Psoas muscle (tissue), 8 donors: Measurements from ENCODE around the gene ZC3H10. TPM values are rescaled to one million over a fixed set of nuclear protein-coding genes. Genes with fewer than 3 reads are reported as not detected.
"Not testable (repeated sequence)": the region's sequence is repeated elsewhere in the genome, so short reads cannot be mapped to it uniquely, and the experiment has no call there.

Source experiments
- ATAC-seq, 4 donors: fragments of 200-7000 bp; cut with Tn5 transposase; one replicate each; pipeline ENCODE4 v1.9.1; 2020; ENCODE audit warnings: moderate library complexity in 3 of 4, mild to moderate bottlenecking in 2 of 4
- DNase-seq, 2 donors: peaks; one replicate each; pipeline ENCODE4 v3.0.0-alpha.2; 2020
- H3K27ac ChIP-seq: fragments of 200-600 bp; one replicate; pipeline ENCODE4 v1.8.0; 2022
- H3K27me3 ChIP-seq, 3 donors: fragments of 200-600 bp in 1 of 3; one replicate each; pipeline versions ENCODE4 v1.6.1 to v1.8.0; 2013 to 2022; ENCODE audit warnings: low read length in 2 of 3, mild to moderate bottlenecking in 2 of 3, moderate library complexity in 1 of 3; ENCODE audit not compliant: insufficient read depth in 3 of 3
- H3K36me3 ChIP-seq, 2 donors: fragments of 200-600 bp in 1 of 2; one replicate each; pipeline versions ENCODE4 v1.6.1 to v1.8.0; 2013 to 2022; ENCODE audit warnings: low read depth in 1 of 2, mild to moderate bottlenecking in 1 of 2, moderate library complexity in 1 of 2; ENCODE audit not compliant: insufficient read depth in 1 of 2
- H3K4me1 ChIP-seq: fragments of 200-600 bp; one replicate; pipeline ENCODE4 v1.8.0; 2022
- H3K4me3 ChIP-seq: fragments of 200-600 bp; one replicate; pipeline ENCODE4 v1.8.0; 2022; ENCODE audit warnings: mild to moderate bottlenecking
- H3K9me3 ChIP-seq: fragments of 200-600 bp; one replicate; pipeline ENCODE4 v1.8.0; 2022
- WGBS, 3 donors: extraction: QIAGEN DNeasy Blood & Tissue Kit; methylation state at CpG; one replicate each; pipeline versions ENCODE4 v1.1.6 to v1.1.7; 2013; 5-methylcytosine and 5-hydroxymethylcytosine counted together
- intact Hi-C, 2 donors: fragments of 100-400 bp; cut with DNase I; formaldehyde crosslinking; loops; one replicate each; pipeline versions ENCODE4 v1.11.0 to v1.14.2; 2022
- polyA plus RNA-seq, 3 donors: library from polyadenylated mRNA; stranded (reverse); fragments of 200-250 nt; gene quantifications; one replicate each; pipeline ENCODE4 v1.2.3, GENCODE V29; 2013
- total RNA-seq, 4 donors: library from RNA; stranded (reverse); fragmentation: NEBNext Ultra II Directional in 2 of 4; extraction: Animal tissue kit (Norgen Biotek cat#: 25700) in 2 of 4; gene quantifications; one replicate each; pipeline versions ENCODE4 v1.2.1 to v1.2.4, GENCODE V29; 2021 to 2023
- TF ChIP-seq, protein P1 (sequence below): fragments of 200-600 bp; IDR thresholded peaks from one replicate; pipeline ENCODE4 v1.8.0; 2022; ENCODE audit warnings: antibody characterized with exemption
- donor health status: healthy with polysubstance abuse.
- donor health status: DM: no; HTN: no; CAD: no; lungs with moderate emphysema.
- donor health status: Bipolar disorder and iron deficiency.
- donor health status: healthy.
- donor health status: DM: yes; HTN: yes; CAD: no.
- donor health status: DM: no; HTN: no; CAD: no.
- donor health status: DM: no; HTN: no; CAD: no.
- donor health status: DM: yes; HTN: yes; CAD: no.

The ZC3H10 gene
- total and polyA plus RNA-seq, 7 donors, result 3.5 to 10.3 (median 5.4) TPM

DNA sequence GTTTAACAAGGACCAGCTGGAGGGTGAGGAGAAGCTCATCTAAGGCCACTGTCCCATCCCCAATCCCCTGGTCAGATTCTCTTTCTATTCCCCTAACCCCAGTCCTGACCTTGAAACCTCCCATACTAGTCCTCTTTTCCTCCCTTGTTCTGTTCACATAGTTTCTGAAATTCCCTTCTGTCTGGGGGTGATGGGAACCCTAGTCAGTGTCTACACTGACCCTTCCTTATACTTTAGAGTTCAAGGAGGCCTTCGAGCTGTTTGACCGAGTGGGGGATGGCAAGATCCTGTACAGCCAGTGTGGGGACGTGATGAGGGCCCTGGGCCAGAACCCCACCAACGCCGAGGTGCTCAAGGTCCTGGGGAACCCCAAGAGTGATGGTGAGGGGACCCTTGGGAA lies 36.8 kb downstream of the ZC3H10 start:
- Histone ChIP-seq H3K4me3 (peak overlapping the region; percentile 75), H3K9me3 (no peaks in the 10 kb centered on the region), H3K27ac (peak overlapping the region; percentile 90), H3K36me3 (peaks cover 4 to 8% of the 10 kb centered on the region in 2 donors), H3K27me3 (no peaks in the 10 kb centered on the region), H3K4me1 (peaks cover 30% of the 10 kb centered on the region)
- intact Hi-C loops, result loop anchor here in 1 of 2 donors (5.0 kb wide), 1 partner anchor 33 kb away; no protein-coding TSS in a partner anchor
- TF ChIP-seq, protein P1, sequence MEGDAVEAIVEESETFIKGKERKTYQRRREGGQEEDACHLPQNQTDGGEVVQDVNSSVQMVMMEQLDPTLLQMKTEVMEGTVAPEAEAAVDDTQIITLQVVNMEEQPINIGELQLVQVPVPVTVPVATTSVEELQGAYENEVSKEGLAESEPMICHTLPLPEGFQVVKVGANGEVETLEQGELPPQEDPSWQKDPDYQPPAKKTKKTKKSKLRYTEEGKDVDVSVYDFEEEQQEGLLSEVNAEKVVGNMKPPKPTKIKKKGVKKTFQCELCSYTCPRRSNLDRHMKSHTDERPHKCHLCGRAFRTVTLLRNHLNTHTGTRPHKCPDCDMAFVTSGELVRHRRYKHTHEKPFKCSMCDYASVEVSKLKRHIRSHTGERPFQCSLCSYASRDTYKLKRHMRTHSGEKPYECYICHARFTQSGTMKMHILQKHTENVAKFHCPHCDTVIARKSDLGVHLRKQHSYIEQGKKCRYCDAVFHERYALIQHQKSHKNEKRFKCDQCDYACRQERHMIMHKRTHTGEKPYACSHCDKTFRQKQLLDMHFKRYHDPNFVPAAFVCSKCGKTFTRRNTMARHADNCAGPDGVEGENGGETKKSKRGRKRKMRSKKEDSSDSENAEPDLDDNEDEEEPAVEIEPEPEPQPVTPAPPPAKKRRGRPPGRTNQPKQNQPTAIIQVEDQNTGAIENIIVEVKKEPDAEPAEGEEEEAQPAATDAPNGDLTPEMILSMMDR, result no peak
- no peak for ATAC-seq
- DNase-seq, result no peak
- 73 to 79% (median 74%) methylated on average over 5 of the region's 5 CpGs for WGBS, 3 donors

DNA sequence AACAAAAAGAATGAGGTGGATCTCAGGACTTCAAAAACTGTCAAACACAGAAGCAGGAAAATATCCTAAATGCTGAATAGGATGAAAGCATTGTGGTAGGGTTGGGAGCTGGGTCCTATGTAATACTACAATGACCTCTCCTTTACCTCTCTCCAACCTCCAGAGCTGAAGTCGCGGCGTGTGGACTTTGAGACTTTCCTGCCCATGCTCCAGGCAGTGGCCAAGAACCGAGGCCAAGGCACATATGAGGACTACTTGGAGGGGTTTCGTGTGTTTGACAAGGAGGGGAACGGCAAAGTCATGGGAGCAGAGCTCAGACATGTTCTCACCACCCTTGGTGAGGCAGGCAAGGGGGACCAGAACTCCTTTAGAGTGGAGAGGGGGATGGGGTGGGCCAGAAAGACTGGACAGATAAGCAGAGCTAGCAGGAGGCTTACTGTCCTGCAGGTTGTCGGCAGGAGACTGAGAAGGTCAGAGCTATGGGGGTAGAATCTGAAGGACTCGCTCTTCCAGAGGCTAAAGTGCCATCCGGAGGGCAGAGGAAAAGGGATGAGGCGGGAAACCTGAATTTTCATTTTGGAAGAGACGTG lies 37.3 kb downstream of the ZC3H10 start:
- peaks cover 34% of the 10 kb centered on the region for H3K4me1 ChIP-seq

DNA sequence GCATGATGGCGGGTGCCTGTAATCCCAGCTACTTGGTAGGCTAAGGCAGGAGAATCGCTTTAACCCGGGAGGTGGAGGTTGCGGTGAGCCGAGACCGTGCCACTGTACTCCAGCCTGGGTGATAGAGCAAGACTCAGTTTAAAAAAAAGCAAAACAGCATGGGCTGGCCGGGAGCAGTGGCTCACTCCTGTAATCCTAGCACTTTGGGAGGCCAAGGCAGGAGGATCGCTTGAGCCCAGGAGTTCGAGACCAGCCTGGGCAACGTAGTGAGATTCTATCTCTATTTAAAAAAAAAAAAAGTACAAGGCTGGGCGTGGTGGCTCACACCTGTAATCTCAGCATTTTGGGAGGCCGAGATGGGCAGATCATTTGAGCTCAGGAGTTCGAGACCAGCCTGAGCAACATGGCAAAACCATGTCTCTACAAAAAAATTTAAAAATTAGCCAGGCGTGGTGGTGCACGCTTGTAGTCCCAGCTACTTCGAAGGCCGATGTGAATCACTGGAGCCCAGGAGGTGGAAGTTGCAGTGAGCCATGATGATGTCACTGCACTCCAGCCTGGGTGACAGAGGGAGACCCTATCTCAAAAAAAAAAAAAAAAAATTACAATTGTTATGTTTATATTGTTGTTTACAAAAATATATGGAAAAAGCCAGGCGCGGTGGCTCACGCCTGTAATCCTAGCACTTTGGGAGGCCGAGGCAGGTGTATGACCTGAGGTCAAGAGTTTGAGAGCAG lies 38.6 kb downstream of the ZC3H10 start:
- Histone ChIP-seq H3K27ac (peak overlapping the region; percentile 94), H3K4me3 (peak overlapping the region; percentile 95), H3K4me1 (peaks cover 36% of the 10 kb centered on the region), H3K36me3 (peaks cover 15 to 23% of the 10 kb centered on the region in 2 donors)
- 93 to 95% (median 93%) methylated on average over 21 of the region's 21 CpGs for WGBS, 3 donors
- H3K9me3 ChIP-seq, H3K27me3 ChIP-seq, DNase-seq, ATAC-seq: not testable (repeated sequence)
- intact Hi-C loops, result loop anchor here in 1 of 2 donors (5.0 kb wide), 1 partner anchor 34 kb away; no protein-coding TSS in a partner anchor

More for the DNA sequence above, 37.3 kb downstream of the ZC3H10 start:
- Histone ChIP-seq H3K4me3 (peak overlapping the region; percentile 75), H3K36me3 (peaks cover 7 to 10% of the 10 kb centered on the region in 2 donors), H3K27ac (peak overlapping the region; percentile 15), H3K9me3 (no peaks in the 10 kb centered on the region), H3K27me3 (no peaks in the 10 kb centered on the region)
- intact Hi-C loops, result loop anchor here in 1 of 2 donors (5.0 kb wide), 1 partner anchor 33 kb away; no protein-coding TSS in a partner anchor
- TF ChIP-seq, protein P1, result no peak
- 84 to 91% (median 87%) methylated on average over 11 of the region's 11 CpGs for WGBS, 3 donors
- no peak for ATAC-seq
- DNase-seq, result no peak

DNA sequence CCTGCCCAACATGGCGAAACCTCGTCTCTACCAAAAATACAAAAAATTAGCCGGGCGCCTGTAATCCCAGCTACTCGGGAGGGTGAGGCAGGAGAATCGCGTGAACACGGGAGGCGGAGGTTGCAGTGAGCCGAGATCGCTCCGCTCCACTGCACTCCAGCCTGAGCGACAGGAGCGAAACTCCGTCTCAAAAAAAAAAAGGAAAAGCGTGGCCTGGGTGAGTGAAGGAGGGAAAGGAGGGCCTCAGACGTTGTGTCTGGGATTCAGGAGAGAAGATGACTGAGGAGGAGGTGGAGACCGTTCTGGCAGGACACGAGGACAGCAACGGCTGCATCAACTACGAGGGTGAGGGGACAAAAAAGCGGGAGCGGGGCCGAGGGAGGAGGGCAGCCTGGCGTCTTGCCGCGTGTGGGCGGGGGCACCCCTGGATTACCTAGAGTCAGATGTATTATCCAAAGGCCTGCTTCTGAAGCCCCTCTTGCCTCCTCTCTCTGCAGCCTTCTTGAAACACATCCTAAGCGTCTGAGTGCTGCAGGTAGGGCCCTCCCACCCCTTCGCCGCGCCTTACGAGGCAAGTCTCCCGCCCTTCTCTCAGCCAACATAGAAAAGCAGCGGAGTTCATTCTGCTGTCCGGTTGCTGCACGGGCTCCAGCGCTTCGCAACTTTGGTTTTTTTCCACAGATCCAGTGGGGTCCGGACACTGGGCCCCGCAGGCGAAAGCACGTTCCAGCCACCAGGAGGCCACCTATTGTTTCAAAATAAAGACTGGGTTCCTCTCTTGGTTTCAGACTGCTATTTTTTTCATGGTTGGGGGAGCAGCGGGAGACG lies 39.3 kb downstream of the ZC3H10 start:
- peak; percentile 77 to 89 for DNase-seq
- Histone ChIP-seq H3K9me3 (no peaks in the 10 kb centered on the region), H3K36me3 (peaks cover 18 to 30% of the 10 kb centered on the region in 2 donors), H3K4me1 (peaks cover 37% of the 10 kb centered on the region), H3K27me3 (no peaks in the 10 kb centered on the region), H3K4me3 (peak overlapping the region; percentile 95), H3K27ac (peak overlapping the region; percentile 94)
- intact Hi-C loops, result loop anchor here (2.0 to 5.0 kb wide), 2 partner anchors 35 kb away; no protein-coding TSS in a partner anchor
- TF ChIP-seq, protein P1, result peak; percentile 49
- ATAC-seq, result peak; percentile 18 to 58 (median 32)
- 13 to 15% (median 13%) methylated on average over 42 to 45 of the region's 45 CpGs for WGBS, 3 donors
